Activated effector memory CD4-positive, alpha-beta T cell treated with anti-CD3 and anti-CD28 coated beads, Interleukin-2, amount 50 U/mL, for 16 hours (primary cell): ENCODE data around the gene GREB1L.

ENCODE experiments used
- DNase-seq: peaks from one replicate; pipeline ENCODE4 v3.0.0-alpha.2; 2020

Gene GREB1L

DNA sequence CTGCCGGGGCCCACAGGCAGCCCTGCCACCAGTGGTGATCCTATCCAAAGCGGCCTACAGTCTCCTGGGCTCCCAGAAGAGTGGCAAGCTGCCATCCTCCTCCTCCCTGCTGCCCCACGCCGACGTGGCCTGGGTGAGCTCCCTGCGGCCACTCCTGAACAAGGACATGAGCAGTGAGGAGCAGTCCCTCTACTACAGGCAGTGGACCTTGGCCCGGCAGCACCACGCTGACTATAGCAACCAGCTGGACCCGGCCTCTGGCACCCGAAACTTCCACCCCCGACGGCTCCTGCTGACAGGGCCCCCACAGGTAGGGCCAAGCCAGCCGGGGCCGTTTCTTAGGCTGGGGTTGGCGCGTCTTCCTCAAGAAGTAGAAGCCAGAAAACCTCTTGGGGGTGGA is 258.0 kb downstream of the GREB1L start:
- DNase-seq, result no peak

DNA sequence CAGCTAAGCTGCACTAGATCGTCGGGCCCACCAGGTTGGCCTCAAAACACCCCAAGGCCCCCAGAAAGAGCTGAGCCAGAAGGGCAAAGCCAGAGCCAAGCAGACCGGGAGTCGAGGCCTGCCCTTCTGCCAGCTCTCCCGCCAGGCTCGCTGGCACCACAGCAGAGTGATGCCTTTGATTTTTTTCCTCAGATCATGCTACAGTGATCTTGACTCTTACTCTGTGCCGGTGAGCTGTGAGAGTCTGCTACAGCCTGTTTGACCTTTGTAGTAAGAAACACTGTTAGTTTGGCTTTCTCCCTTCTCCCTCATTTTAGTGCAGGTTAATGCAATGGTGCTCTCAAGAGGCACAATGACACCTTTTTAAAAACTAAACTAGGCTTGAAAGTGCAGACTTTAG is 260.6 kb downstream of the GREB1L start:
- DNase-seq, result no peak

DNA sequence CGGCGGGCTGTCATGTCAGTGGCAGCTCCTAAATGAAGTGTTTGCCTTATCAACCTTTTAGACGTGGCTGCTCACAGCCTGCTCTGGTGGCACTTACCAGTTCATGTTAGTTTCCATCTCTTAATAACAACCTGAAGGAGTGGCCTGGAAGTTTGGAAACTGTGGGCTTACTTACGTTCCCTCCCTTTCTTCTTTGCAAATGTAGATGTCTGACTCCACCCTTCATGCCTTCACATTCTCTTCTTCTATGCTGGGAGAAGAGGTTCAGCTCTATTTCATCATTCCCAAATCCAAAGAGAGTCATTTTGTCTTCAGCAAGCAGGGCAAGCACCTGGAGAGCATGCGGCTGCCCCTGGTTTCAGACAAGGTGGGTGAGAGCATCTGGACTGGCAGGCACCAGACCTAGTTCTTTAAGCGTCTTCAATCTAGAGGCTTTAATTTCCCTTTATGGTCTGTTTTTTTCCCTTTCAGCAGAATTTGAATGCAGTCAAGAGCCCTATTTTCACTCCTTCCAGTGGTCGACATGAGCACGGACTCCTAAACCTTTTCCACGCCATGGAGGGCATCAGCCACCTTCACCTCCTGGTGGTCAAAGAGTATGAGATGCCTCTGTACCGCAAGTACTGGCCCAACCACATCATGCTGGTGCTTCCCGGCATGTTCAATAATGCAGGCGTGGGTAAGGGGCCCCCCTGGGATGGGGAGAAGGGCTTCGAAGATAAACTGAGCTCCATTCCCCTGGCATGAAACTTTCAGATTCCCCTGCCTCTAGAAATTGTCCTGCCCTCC is 266.1 kb downstream of the GREB1L start:
- no peak for DNase-seq

DNA sequence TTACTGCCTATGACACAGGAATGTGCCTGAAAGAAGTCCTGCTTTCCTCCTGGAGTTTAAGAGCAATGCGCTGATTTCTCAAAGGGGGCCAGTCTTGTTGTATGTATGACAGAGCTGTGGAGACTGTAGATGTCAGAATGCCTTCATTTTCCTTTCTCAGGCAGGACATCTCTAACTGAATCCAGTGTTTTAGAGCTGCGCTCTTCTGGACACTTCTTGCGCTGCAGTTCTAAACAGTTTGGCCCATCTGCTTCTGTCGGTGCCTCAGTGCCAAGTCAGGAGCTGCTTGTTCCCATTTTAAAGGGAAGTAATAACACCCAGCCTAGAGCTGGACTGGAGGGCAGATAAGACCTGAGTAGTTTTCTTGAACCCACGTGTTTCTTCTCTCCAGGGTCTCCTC is 267.0 kb downstream of the GREB1L start:
- DNase-seq, result no peak

DNA sequence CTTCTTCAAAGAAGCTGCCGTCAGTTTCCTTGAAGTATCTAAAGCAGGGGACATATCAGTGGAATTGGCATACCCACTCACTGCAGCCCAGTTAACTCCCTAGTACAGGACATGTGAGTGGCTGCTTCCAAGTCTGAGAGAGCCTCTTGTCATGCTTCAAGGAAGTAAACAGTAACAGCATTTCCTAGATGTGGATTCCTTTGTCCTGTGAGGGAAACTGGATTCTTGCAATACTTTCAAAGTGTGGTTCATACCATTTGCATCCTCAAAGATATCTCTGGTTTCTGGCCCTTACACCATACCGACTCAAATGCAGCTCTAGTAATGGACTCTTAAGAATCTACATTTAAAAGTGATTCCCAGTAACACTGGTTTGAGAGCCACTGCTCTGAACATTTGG is 271.3 kb downstream of the GREB1L start:
- DNase-seq, result no peak

DNA sequence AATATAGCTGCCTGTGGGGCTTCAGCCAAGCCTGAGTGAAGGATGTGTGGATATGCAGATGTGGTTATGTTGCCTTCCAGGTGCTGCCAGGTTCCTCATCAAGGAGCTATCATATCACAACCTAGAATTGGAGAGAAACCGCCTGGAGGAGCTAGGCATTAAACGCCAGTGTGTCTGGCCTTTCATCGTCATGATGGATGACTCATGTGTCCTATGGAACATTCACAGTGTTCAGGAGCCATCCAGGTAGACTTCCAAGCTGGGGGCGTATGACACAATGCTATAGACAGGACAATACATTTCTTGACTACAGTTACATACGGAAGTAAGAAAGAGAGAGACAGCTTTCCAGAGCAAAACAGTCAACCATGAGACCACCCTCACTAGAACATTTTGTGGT is 271.7 kb downstream of the GREB1L start:
- DNase-seq, result no peak

DNA sequence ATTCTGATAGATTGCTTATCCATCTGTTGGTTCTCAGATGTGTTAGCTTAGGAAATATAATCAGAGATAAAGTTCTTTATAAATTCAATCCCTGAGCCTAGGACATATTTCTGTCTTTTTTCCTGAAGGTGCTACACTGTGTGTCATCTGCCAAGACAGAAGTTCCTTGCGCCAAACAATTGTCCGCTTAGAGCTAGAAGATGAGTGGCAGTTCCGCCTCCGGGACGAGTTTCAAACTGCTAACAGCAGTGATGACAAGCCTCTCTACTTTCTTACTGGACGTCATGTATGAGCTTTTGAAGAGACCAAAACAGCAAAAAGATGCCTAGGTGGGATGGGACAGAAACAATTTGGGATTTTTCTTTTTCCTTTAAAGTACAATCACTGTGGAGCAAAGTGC is 280.5 kb downstream of the GREB1L start:
- DNase-seq, result no peak

DNA sequence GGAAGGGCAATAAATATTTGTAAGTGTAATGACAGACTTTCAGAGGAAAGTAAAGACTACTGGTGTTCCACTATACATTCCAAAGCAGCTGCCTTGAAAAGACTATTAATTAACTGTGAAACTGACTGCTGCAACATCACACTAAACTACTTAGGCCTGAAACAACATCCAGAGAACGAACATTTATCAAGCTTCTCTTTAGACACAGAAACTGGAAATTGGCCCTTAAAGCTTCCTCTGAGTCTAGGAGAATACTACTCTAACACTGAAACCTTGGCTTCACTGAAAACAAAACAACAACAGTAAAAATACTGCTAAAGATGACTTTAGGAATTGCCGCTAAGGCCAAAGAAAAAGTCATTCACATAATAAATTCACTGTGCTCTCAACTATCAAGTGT is 283.9 kb downstream of the GREB1L start:
- DNase-seq, result no peak

DNA sequence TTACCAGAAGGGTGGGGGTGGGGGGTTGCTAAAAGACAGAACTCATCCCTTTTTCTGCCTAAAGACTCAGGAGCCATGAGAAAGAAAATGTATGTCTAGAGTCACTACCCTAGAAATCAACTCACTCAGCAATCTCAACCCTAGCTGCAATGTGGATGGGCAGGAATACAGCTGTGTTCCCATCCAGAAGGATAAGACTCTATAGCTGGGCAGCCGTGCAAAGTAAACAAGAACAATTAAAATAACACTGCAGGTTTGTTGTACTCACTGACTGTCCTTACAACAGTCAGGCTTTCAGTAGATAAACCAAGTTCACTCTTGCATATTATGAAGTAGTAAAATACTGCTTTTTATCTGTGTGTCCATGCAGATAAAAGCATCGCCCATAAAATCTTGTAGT is 284.4 kb downstream of the GREB1L start:
- no peak for DNase-seq

DNA sequence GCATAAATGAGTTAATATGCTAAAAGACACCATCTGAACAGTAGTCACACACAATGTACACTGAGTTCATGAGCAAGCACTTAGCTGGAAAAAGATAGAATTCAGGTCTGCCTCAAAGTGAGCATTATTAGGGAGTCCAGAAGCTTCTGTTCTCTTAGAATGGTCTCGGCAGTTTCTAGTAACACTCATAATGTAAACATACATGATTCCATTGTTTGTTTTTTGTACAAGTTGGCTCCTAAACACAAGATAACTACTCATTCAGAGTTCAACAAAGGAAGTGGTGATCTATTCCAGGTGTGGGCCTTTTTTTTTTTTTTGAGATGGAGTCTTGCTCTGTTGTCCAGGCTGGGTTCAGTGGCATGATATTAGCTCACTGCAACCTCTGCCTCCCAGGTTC is 292.3 kb downstream of the GREB1L start:
- no peak for DNase-seq

DNA sequence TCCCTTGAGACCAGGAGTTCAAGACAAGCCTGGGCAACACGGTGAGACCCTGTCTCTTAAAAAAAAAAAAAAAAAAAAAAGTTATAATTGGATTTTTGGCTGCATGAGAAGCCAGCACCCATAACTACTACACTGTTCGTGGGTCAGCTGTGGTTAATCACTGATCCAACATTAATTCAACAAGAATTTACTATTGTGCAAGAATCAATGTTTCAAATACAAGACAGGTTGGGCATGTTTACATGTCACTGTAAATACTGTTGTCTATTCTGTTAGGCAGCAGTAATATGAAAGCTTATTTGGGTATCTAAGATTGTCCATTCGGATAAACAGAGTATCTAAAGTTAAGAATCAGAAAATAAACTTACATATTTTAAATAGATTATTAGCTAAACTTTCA is 296.2 kb downstream of the GREB1L start:
- DNase-seq, result no peak

DNA sequence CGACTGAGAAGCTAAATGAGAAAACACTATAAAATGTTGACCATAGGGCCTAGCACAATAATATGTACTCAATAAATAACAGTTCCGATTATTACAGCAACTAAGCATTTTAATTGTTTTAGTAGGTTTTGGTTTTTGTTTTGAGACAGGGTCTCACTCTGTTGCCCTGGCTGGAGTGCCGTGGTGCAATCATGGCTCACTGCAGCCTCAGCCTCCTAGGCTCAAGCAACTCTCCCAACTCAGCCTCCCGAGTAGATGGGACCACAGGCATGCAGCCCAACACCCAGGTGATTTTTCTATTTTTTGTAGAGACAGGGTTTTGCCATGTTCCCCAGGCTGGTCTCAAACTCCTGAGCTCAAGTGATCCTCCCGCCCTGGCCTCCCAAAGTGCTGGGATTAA is 304.4 kb downstream of the GREB1L start:
- no peak for DNase-seq

DNA sequence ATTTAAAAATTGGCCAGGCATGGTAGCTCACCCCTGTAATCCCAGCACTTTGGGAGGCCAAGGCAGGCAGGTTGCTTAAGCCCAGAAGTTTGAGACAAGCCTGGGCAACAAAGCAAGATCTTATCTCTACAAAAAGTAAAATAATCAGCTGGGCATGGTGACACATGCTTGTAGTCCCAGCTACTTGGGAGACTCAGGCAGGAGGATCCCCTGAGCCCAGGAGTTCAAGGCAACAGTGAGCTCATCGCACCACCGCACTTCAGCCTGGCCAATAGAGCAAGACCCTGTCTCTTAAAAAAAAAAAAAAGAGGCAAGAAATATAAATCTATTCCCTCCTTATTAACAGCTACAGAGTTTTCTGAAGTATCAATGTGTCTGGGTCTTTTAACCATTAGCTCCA is 306.6 kb downstream of the GREB1L start:
- no peak for DNase-seq

DNA sequence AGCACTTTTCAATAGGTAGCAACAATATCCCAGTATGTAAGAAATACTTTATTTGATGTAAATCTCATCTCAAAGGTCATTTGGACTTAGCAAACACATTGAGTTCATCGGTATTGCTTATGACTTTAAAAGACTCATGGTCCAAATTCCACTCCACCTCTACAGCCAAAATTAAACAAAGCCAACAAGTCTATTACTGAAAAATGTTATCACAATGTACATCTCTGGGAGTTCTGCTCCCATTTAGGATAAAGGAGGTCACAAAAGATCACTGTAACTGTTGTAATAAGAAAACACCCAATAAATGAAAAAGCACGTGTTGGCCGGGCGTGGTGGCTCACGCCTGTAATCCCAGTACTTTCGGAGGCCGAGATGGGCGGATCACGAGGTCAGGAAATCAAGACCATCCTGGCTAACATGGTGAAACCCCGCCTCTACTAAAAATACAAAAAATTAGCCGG is 308.5 kb downstream of the GREB1L start:
- no peak for DNase-seq

DNA sequence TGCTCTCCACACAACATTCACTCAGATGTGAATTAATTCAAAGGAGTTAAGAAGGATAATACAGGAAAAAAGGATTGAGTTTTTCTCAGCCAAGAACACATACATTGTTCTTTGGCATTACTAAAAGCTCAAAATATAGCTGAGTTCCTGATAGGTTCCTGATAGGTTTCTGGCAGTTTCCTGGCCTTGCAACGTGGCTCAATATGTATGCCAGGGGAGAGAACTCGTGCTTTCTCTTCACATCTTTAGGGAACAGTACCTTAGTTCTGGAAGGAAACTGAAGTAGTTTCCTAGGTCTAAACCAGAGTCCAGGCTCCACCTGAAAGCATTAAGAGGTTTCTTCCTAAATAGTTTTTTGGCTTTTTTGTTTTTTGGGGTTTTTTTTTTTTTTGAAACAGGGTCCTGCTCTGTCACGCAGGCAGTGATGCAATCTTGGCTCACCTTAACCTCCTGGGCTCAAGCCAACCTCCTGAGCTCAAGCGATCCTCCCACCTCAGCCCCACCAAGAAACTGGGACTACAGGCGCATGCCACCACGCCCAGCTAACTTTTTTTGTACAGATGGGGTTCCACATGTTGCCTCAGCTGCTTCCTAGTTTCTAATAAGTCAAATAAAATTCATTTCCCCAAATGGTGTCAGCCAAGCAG is 315.7 kb downstream of the GREB1L start:
- DNase-seq, result no peak

DNA sequence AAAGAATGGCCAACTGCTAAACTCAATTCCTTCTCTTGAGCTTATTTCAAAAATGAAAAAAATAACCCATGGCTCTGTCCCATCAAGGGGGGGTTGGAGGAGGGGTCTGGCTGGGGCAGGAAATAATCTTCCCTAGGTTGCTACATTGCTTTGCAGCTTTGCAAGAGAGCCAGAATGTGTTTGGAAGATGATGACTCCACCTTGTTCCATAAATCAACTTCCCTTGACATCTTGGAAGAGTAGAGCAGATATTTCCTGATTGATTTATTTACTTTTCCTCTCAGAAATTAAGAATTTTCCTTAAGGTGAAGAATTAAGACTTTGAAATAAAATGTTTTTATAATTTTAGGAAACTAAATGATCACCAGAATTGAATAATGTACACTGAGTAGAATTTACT is 317.2 kb downstream of the GREB1L start:
- DNase-seq, result no peak

DNA sequence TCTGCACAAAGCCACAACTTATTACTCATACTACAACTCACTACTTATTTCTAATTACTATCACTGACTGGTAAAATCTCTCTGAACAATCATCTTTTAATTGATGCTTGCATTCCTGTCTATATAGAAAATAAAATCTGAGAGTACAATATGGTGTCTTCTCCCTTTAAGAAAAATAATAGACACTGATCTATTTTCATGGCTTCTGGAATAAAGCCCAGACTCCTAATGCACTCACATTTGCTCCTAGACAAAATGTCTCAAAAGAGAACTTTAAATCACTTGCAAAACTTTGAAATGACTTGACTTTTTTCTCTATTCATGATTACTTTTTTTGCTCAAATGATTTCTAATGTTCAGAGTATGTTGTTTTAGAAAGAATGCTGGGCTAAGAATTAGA is 329.7 kb downstream of the GREB1L start:
- DNase-seq, result no peak
